Activated gamma-delta T cell (primary cell): Measurements from ENCODE around the gene ABR.

Experiments used
- DNase-seq: peaks from one replicate; lab custom pipeline; 2025; lab: John Stamatoyannopoulos, UW

Gene ABR

GRCh38 chr17:1030684-1031532, 148.9 kb downstream of the ABR start:
- no peak for DNase-seq

- no peak for DNase-seq
Measured at GRCh38 chr17:1029922-1030644, 149.7 kb downstream of the ABR start.

GRCh38 chr17:1029196-1029921, 150.4 kb downstream of the ABR start:
- no peak for DNase-seq

- no peak for DNase-seq
Measured at GRCh38 chr17:1027044-1027443, 152.7 kb downstream of the ABR start.

GRCh38 chr17:1026599-1026975, 153.2 kb downstream of the ABR start:
- DNase-seq: no peak

- DNase-seq: no peak
Measured at GRCh38 chr17:1025733-1026598, 153.8 kb downstream of the ABR start.

GRCh38 chr17:1024076-1024475, 155.7 kb downstream of the ABR start:
- no peak for DNase-seq

GRCh38 chr17:1022278-1023024, 157.3 kb downstream of the ABR start:
- DNase-seq: no peak

- no peak for DNase-seq
Measured at GRCh38 chr17:1021147-1021546, 158.6 kb downstream of the ABR start.

GRCh38 chr17:1019451-1019850, 160.3 kb downstream of the ABR start:
- no peak for DNase-seq

GRCh38 chr17:1018547-1018946, 161.2 kb downstream of the ABR start:
- DNase-seq: no peak

- no peak for DNase-seq
Measured at GRCh38 chr17:1013729-1014090, 166.1 kb downstream of the ABR start.

- no peak for DNase-seq
Measured at GRCh38 chr17:1012823-1013728, 166.7 kb downstream of the ABR start.

- no peak for DNase-seq
Measured at GRCh38 chr17:1011760-1012735, 167.7 kb downstream of the ABR start.

- DNase-seq: no peak
Measured at GRCh38 chr17:1011138-1011537, 168.6 kb downstream of the ABR start.

- DNase-seq: no peak
Measured at GRCh38 chr17:1010586-1010985, 169.2 kb downstream of the ABR start.

- no peak for DNase-seq
Measured at GRCh38 chr17:1010086-1010450, 169.7 kb downstream of the ABR start.

- no peak for DNase-seq
Measured at GRCh38 chr17:1009229-1010085, 170.3 kb downstream of the ABR start.
